Hippocampal formation (tissue), 2 donors: ENCODE measurements around the gene CEP95.

Source experiments
- DNase-seq, 2 donors: peaks; one replicate each; lab custom pipeline; 2025; lab: John Stamatoyannopoulos, UW

The CEP95 gene

DNA sequence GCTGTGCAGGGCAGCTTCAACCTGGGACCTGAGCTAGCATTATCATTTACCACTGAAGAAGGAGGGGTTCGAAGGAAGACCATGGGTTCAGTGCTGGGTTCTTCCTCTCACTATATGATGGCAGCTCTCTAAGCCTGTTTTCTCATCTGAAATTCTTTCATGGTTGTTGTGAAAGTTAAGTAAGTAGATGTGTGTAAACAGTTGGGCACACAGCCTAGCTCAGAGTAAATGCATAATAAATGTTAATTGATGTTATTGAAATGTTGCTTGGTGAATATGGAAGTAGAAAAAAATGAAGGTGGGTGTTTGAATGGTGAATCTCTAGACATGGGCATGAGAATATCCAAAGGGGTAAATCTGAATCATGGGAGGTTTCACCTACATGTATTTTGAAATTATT lies 9.1 kb downstream of the CEP95 start:
- no peak for DNase-seq

DNA sequence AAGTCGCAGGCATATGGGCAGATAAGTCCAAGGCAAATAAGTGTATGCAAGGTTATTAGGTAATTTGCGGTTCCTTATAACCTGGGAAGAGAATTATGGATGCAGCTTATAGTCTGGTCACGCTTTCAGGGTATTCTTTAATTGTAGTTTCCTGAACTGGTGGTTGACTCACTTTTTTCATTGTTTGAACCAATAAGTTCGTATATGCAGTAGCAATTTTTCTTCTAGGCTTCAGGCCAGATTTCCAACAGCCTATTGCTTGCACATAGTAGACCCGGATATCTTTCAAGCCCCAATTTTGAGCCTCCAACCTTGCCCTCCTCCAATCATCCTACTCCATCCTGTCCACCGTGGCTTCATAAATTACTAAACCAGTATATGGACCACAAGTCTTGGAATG lies 12.8 kb downstream of the CEP95 start:
- DNase-seq: no peak

DNA sequence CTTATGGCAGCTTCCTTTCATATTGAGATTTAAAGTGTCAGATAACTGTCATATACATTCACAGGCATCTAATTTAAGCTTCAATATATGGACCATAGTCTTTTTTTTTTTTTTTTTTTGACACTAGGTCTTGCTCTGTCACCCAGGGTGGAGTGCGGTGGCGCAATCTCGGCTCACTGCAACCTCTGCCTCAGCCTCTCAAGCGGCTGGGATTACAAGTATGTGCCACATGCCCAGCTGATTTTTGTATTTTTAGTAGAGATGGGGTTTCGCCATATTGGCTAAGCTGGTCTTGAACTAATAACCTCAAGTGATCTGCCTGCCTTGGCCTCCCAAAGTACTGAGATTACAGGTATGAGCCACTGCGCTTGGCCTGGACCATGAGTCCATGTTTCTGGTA lies 13.6 kb downstream of the CEP95 start:
- no peak for DNase-seq

- no peak for DNase-seq
These were observed 21.1 kb downstream of the CEP95 start for GRCh38 chr17:64527914-64528313.

DNA sequence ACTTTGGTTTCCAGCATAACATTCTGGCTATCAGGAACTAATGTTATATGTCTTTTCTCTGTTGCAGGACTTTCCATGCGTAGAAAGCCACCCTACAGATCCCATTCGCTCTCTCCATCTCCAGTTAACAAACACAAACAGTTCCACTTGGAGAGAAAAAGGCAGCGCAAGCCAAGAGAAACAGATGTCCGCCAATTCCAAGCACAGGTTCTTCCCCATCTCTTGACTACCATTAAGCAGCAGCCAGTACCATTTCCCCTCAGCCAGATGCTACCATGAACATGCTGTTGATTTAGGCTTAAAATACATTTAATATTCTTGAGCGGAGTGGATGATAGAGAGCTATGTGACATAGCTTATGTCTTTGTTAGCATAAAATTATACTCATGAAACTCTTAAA lies 22.4 kb downstream of the CEP95 start:
- no peak for DNase-seq

- no peak for DNase-seq
These were observed 25.2 kb downstream of the CEP95 start for GRCh38 chr17:64531955-64532371.

DNA sequence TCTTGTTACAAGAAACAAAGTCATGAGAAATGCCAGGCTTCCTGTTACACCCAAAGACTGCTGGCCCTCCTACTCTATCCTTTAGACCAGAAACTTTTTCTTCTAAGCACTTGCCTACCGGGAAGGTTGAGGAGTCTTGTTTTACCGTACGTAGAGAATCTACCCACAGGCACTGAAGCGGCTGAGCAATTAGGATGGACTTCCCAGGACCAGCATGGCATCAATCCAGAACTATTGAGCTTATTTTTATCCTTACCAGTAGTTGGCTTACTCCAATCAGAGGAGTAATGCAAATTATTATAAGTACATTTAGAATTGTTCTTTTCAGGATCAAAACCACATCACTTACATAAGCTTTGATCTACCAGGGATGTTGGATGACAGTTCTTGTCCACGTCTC lies 25.6 kb downstream of the CEP95 start:
- no peak for DNase-seq

- DNase-seq: no peak
These were observed 27.0 kb downstream of the CEP95 start for GRCh38 chr17:64533784-64534183.

DNA sequence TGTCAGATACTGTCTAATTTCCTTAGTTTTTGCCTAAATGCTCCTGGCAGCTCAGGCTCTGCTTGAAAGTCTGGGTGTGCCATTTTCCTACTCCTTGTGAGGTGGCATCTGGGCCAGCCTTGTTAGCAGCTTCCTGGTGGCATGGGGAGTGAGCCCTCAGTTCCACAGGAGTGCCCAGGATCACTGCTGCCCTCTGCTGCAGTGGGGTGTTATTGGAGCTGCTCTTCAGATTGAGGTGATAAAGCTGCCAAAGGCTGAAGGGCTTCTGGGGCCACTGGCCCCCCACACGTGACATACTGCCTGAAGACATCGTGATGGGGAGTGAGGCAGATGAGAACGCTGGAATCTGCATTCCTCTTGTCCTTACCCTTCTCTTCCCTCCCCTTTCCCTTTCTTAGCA lies 27.4 kb downstream of the CEP95 start:
- DNase-seq: no peak

GRCh38 chr17:64535357-64535756 lies 28.6 kb downstream of the CEP95 start:
- DNase-seq: no peak

DNA sequence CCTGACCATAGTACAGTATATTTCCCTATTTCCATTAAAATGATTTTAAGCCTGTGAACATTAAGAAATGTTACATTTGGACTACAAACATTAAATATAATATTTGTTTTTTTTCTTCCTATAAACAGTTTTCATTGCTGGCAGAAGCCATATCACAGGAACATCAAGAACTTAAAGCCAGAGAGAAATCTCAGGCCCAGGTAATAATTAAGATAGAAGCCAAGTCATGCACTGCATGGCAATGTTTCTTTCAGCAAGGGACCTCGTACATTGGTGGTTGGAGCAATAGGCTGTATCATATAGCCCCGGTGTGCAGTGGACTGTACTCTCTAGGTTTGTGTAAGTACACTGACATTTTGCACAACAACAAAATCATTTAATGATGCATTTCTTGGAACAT lies 30.1 kb downstream of the CEP95 start:
- no peak for DNase-seq

DNA sequence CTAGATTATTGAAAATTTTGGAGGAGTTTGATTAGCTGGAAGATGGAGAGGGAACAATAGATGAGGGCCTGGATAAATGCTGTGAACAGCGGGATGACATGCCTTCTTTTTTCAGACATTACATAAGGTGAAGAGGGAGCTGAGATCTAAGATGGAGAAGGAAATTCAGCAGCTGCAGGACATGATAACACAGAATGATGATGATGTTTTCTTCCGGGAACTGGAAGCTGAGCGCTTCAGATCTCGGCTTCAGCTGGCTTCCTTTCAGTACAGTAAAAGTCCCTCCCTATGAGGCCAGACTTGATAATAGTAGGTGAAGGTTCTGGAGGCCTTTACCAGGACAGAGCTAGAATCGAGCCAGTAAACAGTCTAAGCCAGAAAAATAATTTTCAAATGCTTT lies 30.7 kb downstream of the CEP95 start:
- no peak for DNase-seq

GRCh38 chr17:64538508-64539130 lies 31.8 kb downstream of the CEP95 start:
- no peak for DNase-seq

- no peak for DNase-seq
These were observed 33.5 kb downstream of the CEP95 start for GRCh38 chr17:64540118-64540776.

DNA sequence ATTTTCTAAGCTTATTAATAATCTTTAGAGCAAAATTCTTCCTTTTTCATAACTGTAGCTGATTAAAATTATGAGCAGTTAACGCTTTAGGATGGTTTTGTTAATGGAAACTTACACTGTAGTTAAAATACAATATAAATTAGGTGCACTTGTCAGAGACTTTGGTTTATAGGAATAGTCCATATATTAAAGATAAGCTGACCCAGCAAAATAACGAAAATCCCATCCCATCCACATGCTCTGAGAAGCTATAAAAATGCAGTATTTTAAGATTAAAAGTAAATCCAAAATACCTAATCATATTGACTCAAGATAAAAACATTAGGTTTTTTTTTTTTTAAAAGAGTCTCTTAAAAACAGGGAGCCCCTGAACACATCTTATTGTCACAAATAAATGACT lies 38.0 kb downstream of the CEP95 start:
- no peak for DNase-seq

DNA sequence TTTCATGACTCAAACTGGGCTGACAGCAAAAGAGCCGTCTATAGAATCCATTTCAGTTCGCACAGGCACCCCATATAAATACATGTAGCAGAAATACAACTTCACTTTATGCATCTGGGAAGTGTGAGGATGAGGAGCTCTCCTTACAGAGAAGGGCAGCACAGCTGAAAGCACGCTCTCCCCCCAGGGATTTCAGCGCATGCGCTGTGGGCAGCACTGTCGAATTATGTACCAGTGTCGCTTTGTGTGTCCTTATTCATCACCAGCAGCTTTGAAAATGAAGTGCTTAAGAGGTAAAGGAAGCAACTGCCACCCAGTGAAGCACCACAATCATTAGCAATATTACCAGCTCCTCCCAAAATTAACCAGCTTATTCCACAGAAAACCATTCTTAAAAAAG lies 39.9 kb downstream of the CEP95 start:
- DNase-seq: no peak

GRCh38 chr17:64547319-64547718 lies 40.5 kb downstream of the CEP95 start:
- no peak for DNase-seq

- DNase-seq: no peak
These were observed 44.7 kb downstream of the CEP95 start for GRCh38 chr17:64551461-64551860.

DNA sequence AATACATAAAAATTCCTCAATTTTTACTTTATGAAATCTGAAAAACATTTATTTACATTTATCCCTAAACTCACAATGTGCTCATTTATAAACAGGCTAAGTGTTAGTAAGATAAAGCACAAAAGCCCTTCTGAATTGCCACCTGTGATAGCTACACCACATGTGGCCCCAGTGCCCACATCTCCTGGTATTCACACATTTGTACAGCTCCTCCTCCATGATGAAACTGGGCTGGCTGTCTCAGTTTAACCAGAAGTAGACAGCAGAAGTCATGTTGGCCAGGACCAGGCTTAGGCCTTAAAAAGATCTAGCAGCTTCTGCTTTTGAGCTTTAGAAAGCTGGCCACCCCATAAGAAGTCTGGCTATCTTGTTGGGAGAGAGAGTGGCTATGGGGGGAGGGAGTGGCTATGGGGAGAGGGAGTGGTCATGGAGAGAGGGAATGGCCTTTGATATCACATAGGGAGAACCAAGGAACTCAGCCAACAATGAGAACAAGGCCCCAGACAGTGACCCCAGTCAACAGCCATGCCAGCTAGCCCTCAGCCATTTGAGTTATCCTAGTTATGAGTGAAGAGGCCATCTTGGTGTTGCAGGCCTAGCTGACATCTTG lies 47.4 kb downstream of the CEP95 start:
- no peak for DNase-seq

DNA sequence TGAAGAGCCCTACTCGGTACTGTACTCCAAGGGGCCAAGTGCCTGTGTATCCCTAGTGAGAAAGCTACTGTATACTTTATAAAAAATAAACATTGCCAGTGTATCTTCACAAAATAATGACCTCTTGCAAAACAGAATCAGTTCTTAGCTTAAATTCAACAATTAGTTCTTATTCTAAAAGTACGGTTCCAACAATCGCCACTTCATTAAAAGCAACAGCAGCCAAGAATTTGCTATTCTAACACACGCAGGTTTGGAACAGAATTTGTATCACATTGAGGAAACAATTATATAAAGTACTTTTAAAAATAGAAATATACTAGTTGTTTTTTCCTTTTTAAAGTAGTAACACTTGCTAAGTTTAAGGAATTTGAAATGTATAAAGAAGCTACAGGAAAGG lies 48.5 kb downstream of the CEP95 start:
- no peak for DNase-seq

DNA sequence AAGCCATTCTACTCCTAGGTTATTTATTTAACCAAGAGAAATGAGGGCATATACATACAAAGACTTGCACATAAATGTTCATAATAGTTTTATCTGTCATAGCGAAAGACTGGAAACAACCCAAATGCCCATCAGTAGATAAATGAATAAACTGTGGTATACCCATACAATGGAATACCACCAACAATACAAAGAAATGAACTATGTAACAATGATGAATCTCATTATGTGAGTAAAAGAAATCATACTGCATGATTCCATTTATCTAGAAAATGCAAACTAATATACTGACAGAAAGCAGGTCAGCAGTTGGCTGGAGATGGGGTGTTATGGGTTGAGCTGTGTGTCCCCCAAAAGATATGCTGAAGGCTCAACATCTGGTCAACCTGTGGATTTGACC lies 57.3 kb downstream of the CEP95 start:
- DNase-seq: no peak

- DNase-seq: no peak
These were observed 58.8 kb downstream of the CEP95 start for GRCh38 chr17:64565563-64565962.

DNA sequence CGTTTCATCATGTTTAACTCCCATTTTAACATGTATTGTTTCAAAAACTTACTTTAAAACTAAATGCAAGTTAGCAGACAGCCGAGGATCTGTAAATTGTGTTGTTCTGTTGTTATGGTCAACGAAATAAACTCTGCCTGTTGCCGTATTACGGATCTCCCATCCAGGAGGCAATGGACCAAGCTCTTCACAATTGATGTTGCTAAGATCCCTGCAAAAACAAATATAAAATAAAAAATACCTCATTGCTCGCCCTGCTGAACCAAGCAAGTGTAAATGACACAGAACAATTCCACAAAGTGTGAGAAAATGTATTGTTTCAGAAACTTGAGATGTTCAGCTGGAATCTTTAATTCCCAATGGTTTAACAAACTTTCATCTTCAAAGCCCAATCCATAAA lies 65.0 kb downstream of the CEP95 start:
- DNase-seq: no peak

DNA sequence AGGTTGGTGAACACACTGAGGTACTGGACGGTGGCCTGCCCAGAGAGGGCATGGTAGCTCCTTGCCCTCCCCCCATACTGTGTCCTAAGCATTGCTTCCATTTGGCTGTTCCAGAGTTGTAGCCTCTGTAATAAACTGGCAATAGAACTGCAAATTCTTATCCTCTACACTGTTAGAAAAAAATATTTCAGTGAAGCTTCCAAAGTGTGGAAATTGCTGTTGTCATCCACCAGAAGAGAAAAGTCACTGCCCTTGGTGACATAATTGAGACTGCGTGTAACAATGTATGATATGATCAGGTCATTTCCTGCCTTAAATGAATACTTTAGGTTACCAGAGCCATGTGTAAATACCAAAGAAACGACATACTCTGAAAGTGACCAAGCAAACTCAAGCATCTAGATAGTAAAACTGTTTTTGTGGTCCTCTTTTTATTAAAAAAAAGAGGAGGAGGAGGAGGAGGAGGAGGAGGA lies 65.9 kb downstream of the CEP95 start:
- no peak for DNase-seq
